GM12878 (cell line): Measurements from ENCODE around the gene SLC22A23.

ENCODE experiments used
- CREB1 ChIP-seq: IDR thresholded peaks from 2 replicates; pipeline ENCODE4 v1.6.1; 2012; ENCODE audit warnings: low read depth, mild to moderate bottlenecking, inconsistent platforms
- ESRRA ChIP-seq: IDR thresholded peaks from 2 replicates; pipeline ENCODE4 v1.6.1; 2012; ENCODE audit warnings: mild to moderate bottlenecking, low read length, improper control_type of control experiment
- EZH2 ChIP-seq: IDR thresholded peaks from 2 replicates; pipeline ENCODE4 v1.6.1; 2012; ENCODE audit warnings: low read depth, mild to moderate bottlenecking, control low read depth, inconsistent platforms, low read length, borderline replicate concordance; ENCODE audit not compliant: control insufficient read depth
- POLR2A ChIP-seq: IDR thresholded peaks from 2 replicates; pipeline ENCODE4 v1.6.1; 2011; ENCODE audit warnings: low read depth, mild to moderate bottlenecking, low read length
- POLR2AphosphoS2 ChIP-seq: IDR thresholded peaks from 2 replicates; pipeline ENCODE4 v1.6.1; 2011; ENCODE audit warnings: low read depth, mild to moderate bottlenecking, low read length, improper control_type of control experiment, moderate library complexity
- SIX5 ChIP-seq: IDR thresholded peaks from 2 replicates; pipeline ENCODE4 v1.6.1; 2011; ENCODE audit warnings: mild to moderate bottlenecking, low read depth, low read length, moderate library complexity; ENCODE audit not compliant: severe bottlenecking
- STAT3 ChIP-seq: IDR thresholded peaks from 2 replicates; pipeline ENCODE4 v1.6.1; 2011; ENCODE audit warnings: low read depth, low read length, improper control_type of control experiment
- ZNF274 ChIP-seq: IDR thresholded peaks from one replicate; pipeline ENCODE4 v1.8.0; 2011; ENCODE audit not compliant: insufficient read length, insufficient read depth

DNA sequence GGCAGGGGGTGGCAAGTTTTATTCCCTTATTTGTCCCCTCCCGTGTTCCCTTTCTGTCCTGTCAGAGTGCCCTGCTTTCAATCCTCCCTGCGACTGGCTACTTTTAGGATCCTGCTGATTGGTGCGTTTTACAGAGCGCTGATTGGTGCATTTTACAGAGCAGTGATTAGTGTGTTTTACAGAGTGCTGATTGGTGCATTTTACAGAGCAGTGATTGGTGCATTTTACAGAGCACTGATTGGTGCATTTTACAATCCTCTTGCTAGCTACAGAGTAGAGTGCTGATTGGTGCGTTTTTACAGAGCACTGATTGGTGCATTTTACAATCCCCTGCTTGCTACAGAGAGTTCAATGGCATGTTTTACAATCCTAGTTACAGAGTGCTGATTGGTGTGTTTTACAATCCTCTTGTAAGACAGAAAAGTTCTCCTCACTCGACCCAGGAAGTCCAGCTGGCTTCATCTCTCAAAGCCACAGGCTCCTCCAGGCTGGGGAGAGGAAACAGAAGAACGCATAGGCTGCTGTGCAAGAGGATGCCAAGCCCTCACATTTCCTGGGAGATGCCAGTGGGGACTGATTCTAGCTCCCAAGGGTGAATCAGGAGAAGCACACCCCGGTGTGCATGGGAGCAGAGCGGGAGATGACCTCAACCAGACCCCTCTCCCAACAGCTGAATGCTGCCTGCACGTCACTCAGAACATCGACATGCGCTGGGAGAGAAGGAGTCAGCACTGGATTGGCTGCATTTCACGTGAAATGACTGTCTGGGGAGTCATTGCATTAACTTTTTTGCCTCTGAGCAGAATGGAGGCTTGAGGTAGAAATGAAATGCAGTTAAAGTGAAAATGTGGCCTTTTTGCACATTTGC is 48.3 kb upstream of the SLC22A23 start:
- TF ChIP-seq STAT3 (no peak), POLR2A (no peak), EZH2 (no peak), ESRRA (no peak), CREB1 (no peak), SIX5 (no peak), POLR2AphosphoS2 (no peak), ZNF274 (no peak)
